Activated CD8-positive, alpha-beta T cell treated with anti-CD3 and anti-CD28 coated beads for 36 hours (primary cell): Measurements from ENCODE around the gene COPS4. TPM values are rescaled to one million over a fixed set of nuclear protein-coding genes. Genes with fewer than 3 reads are reported as not detected.
"Not testable (repeated sequence)": the region's sequence is repeated elsewhere in the genome, so short reads cannot be mapped to it uniquely, and the experiment has no call there.

Experiments used
- ATAC-seq: fragments of 200-7000 bp; cut with Tn5 transposase; one replicate; pipeline ENCODE4 v1.10.0; 2021; ENCODE audit warnings: mild to moderate bottlenecking, moderate library complexity
- CTCF ChIA-PET: fragments of 350-600 bp; sonication (Branson Sonifier 250); formaldehyde crosslinking; loops from one replicate; lab custom pipeline; 2021; ENCODE audit warnings: antibody characterized with exemption; lab: Charles Lee
- POLR2A ChIA-PET: fragments of 350-600 bp; sonication (Branson Sonifier 250); formaldehyde crosslinking; loops from one replicate; lab custom pipeline; 2021; ENCODE audit warnings: antibody characterized with exemption; lab: Charles Lee
- DNase-seq: peaks from one replicate; pipeline ENCODE4 v3.0.0-alpha.2; 2020
- H3K27ac Mint-ChIP-seq: one replicate; pipeline ENCODE4 v1.8.0; 2021; ENCODE audit warnings: mild to moderate bottlenecking, mixed read lengths
- H3K27me3 Mint-ChIP-seq: one replicate; pipeline ENCODE4 v1.8.0; 2021; ENCODE audit warnings: mixed read lengths
- H3K36me3 Mint-ChIP-seq: one replicate; pipeline ENCODE4 v1.8.0; 2021; ENCODE audit warnings: low read depth, mixed read lengths
- H3K4me1 Mint-ChIP-seq: one replicate; pipeline ENCODE4 v1.8.0; 2021; ENCODE audit warnings: low read depth, mixed read lengths
- H3K4me3 Mint-ChIP-seq: one replicate; pipeline ENCODE4 v1.8.0; 2021; ENCODE audit warnings: mild to moderate bottlenecking, moderate library complexity, mixed read lengths
- H3K9me3 Mint-ChIP-seq: one replicate; pipeline ENCODE4 v1.8.0; 2021; ENCODE audit warnings: mixed read lengths
- intact Hi-C: fragments of 100-400 bp; cut with micrococcal nuclease; formaldehyde crosslinking; loops from one replicate; pipeline ENCODE4 v1.10.0; 2022
- total RNA-seq, 2 experiments: library from RNA; stranded (reverse); gene quantifications; one replicate each; pipeline ENCODE4 v1.2.3, GENCODE V29; 2021
- TF ChIP-seq, protein P1 (sequence below): fragments of 200-600 bp; IDR thresholded peaks from one replicate; pipeline ENCODE4 v1.8.0; 2022; ENCODE audit warnings: antibody characterized with exemption, mild to moderate bottlenecking

The COPS4 gene
- total RNA-seq, 2 experiments from 2014 or later = 38.4 to 38.8 TPM

DNA sequence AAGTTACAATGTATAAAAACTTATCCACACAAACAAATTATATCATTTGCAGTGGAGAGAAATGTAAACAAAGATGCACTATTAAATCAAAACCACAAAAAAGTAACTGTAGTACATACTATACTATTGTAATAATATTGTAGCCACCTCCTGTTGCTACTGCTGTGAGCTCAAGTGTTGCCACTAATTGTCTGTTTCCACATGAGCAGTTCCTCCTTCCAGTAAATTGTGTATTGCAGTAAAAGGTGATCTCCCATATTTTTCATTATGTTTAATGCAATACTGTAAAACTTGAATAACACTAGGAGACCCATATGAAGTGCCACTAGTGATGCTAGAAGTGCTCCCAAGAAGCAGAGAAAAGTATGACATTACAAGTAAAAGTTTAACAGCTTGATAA lies 36.1 kb upstream of the COPS4 start:
- Mint-ChIP-seq H3K27ac (no peak overlapping the region), H3K27me3 (no peaks in the 10 kb centered on the region), H3K4me3 (no peak overlapping the region), H3K4me1 (peaks cover 17% of the 10 kb centered on the region), H3K36me3 (peaks cover 16% of the 10 kb centered on the region), H3K9me3 (no peaks in the 10 kb centered on the region)
- POLR2A ChIA-PET = no interaction called here
- DNase-seq = no peak
- intact Hi-C loops = no loop called here
- TF ChIP-seq, protein P1, sequence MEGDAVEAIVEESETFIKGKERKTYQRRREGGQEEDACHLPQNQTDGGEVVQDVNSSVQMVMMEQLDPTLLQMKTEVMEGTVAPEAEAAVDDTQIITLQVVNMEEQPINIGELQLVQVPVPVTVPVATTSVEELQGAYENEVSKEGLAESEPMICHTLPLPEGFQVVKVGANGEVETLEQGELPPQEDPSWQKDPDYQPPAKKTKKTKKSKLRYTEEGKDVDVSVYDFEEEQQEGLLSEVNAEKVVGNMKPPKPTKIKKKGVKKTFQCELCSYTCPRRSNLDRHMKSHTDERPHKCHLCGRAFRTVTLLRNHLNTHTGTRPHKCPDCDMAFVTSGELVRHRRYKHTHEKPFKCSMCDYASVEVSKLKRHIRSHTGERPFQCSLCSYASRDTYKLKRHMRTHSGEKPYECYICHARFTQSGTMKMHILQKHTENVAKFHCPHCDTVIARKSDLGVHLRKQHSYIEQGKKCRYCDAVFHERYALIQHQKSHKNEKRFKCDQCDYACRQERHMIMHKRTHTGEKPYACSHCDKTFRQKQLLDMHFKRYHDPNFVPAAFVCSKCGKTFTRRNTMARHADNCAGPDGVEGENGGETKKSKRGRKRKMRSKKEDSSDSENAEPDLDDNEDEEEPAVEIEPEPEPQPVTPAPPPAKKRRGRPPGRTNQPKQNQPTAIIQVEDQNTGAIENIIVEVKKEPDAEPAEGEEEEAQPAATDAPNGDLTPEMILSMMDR = no peak
- CTCF ChIA-PET = no interaction called here
- ATAC-seq = no peak

- Mint-ChIP-seq H3K4me3 (no peak overlapping the region), H3K4me1 (peaks cover 29% of the 10 kb centered on the region), H3K27me3 (no peaks in the 10 kb centered on the region), H3K9me3 (no peaks in the 10 kb centered on the region), H3K36me3 (peaks cover 17% of the 10 kb centered on the region), H3K27ac (no peak overlapping the region)
- ChIA-PET CTCF (no interaction called here), POLR2A (interaction anchor here (1.2 kb wide), 1 partner anchor 24 kb away, joined by 3 read pairs; no protein-coding TSS in a partner anchor)
- intact Hi-C loops = no loop called here
- DNase-seq (no peak), ATAC-seq (no peak)
- TF ChIP-seq, protein P1 = no peak
Measured at GRCh38 chr4:83002329-83002728, 32.7 kb upstream of the COPS4 start.

- peaks cover 21% of the 10 kb centered on the region for H3K36me3 Mint-ChIP-seq
- H3K9me3 Mint-ChIP-seq, H3K27me3 Mint-ChIP-seq, intact Hi-C loops, H3K4me3 Mint-ChIP-seq, ATAC-seq, H3K27ac Mint-ChIP-seq, DNase-seq: not testable (repeated sequence)
- ChIA-PET POLR2A (interaction anchor here (1.2 kb wide), 1 partner anchor 25 kb away, joined by 3 read pairs; no protein-coding TSS in a partner anchor), CTCF (interaction anchor here (0.7 kb wide), 1 partner anchor 176 kb away, joined by 3 read pairs; no protein-coding TSS in a partner anchor)
- peaks cover 38% of the 10 kb centered on the region for H3K4me1 Mint-ChIP-seq
Measured at GRCh38 chr4:83003044-83003791, 31.8 kb upstream of the COPS4 start.

- ChIA-PET CTCF (interaction anchor here (1.1 to 1.6 kb wide), 2 partner anchors 25 to 212 kb away, joined by 3 to 5 read pairs; partner anchors contain the start of gene COPS4), POLR2A (interaction anchor here (1.6 to 4.7 kb wide), 2 partner anchors 12 to 25 kb away, joined by 3 to 30 read pairs; partner anchors contain the start of gene COPS4)
- Mint-ChIP-seq H3K27ac (peak overlapping the region; percentile 91), H3K36me3 (peaks cover 15% of the 10 kb centered on the region), H3K27me3 (no peaks in the 10 kb centered on the region), H3K4me1 (peaks cover 42% of the 10 kb centered on the region), H3K9me3 (no peaks in the 10 kb centered on the region), H3K4me3 (peak overlapping the region; percentile 97)
- intact Hi-C loops = no loop called here
- TF ChIP-seq, protein P1 = no peak
- DNase-seq = no peak
- ATAC-seq = no peak
Measured at GRCh38 chr4:83009529-83009928, 25.5 kb upstream of the COPS4 start.

GRCh38 chr4:83010111-83010521 lies 24.9 kb upstream of the COPS4 start:
- ChIA-PET POLR2A (interaction anchor here (0.6 to 4.7 kb wide), 3 partner anchors 12 to 24 kb away, joined by 3 to 30 read pairs (median 3); partner anchors contain the start of gene COPS4), CTCF (interaction anchor here (1.1 to 1.6 kb wide), 2 partner anchors 25 to 211 kb away, joined by 3 to 5 read pairs; partner anchors contain the start of gene COPS4)
- Mint-ChIP-seq H3K27me3 (no peaks in the 10 kb centered on the region), H3K36me3 (peaks cover 15% of the 10 kb centered on the region), H3K4me1 (peaks cover 42% of the 10 kb centered on the region), H3K27ac (peak overlapping the region; percentile 91), H3K9me3 (no peaks in the 10 kb centered on the region), H3K4me3 (peak overlapping the region; percentile 97)
- DNase-seq = peak; percentile 7
- TF ChIP-seq, protein P1 = no peak
- no peak for ATAC-seq
- intact Hi-C loops = loop anchor here (5.0 kb wide), 1 partner anchor 108 kb away; the partner anchor contains the start of gene THAP9
